22Rv1 (cell line): ENCODE results near the gene SLC25A44.
"Not testable (repeated sequence)": the region's sequence is repeated elsewhere in the genome, so short reads cannot be mapped to it uniquely, and the experiment has no call there.

ENCODE experiments used
- H3K27ac ChIP-seq: fragments of 450-650 bp; 2 replicates; pipeline ENCODE4 v1.5.1; 2017
- CTCF ChIP-seq: fragments of 450-650 bp; IDR thresholded peaks from 2 replicates; pipeline ENCODE4 v1.5.1; 2017; ENCODE audit warnings: mild to moderate bottlenecking
- ZFX ChIP-seq: fragments of 450-650 bp; IDR thresholded peaks from 2 replicates; pipeline ENCODE4 v1.6.1; 2017; ENCODE audit warnings: antibody characterized with exemption, borderline replicate concordance

Gene SLC25A44

GRCh38 chr1:156186347-156187177 lies 7.3 kb upstream of the SLC25A44 start:
- not testable (repeated sequence) for H3K27ac ChIP-seq

- not testable (repeated sequence) for H3K27ac ChIP-seq
Observed at GRCh38 chr1:156190265-156190664, 3.6 kb upstream of the SLC25A44 start.

GRCh38 chr1:156191292-156191964 lies 2.5 kb upstream of the SLC25A44 start:
- TF ChIP-seq CTCF (no peak), ZFX (no peak)
- H3K27ac ChIP-seq, result peak overlapping the region; percentile 95

GRCh38 chr1:156193208-156193487 lies 756 bp upstream of the SLC25A44 start:
- TF ChIP-seq ZFX (no peak), CTCF (no peak)
- peak overlapping the region; percentile 95 for H3K27ac ChIP-seq

GRCh38 chr1:156194300-156194652 lies 372 bp downstream of the SLC25A44 start:
- peak overlapping the region; percentile 95 for H3K27ac ChIP-seq
- TF ChIP-seq CTCF (no peak), ZFX (no peak)

- TF ChIP-seq CTCF (no peak), ZFX (no peak)
- no peak overlapping the region for H3K27ac ChIP-seq
Observed at GRCh38 chr1:156195853-156196252, 1.9 kb downstream of the SLC25A44 start.

GRCh38 chr1:156196445-156196844 lies 2.5 kb downstream of the SLC25A44 start:
- TF ChIP-seq CTCF (no peak), ZFX (no peak)
- no peak overlapping the region for H3K27ac ChIP-seq

- no peak overlapping the region for H3K27ac ChIP-seq
- no peak for TF ChIP-seq ZFX
- TF ChIP-seq CTCF, result no peak
Observed at GRCh38 chr1:156198831-156199349, 5.0 kb downstream of the SLC25A44 start.
